Stimulated activated CD8-positive, alpha-beta memory T cell treated with anti-CD3 and anti-CD28 coated beads, Interleukin-7, amount 100 ng/mL, for 1 hour (primary cell): ENCODE results near the gene RXFP3.
"Not testable (repeated sequence)": the region's sequence is repeated elsewhere in the genome, so short reads cannot be mapped to it uniquely, and the experiment has no call there.

Experiments used
- DNase-seq, 2 donors: peaks; one replicate each; pipeline ENCODE4 v3.0.0-alpha.2; 2020; ENCODE audit warnings: low read depth in 2 of 2

Gene RXFP3

GRCh38 chr5:33936004-33936380 is 194 bp upstream of the RXFP3 start:
- no peak for DNase-seq

DNA sequence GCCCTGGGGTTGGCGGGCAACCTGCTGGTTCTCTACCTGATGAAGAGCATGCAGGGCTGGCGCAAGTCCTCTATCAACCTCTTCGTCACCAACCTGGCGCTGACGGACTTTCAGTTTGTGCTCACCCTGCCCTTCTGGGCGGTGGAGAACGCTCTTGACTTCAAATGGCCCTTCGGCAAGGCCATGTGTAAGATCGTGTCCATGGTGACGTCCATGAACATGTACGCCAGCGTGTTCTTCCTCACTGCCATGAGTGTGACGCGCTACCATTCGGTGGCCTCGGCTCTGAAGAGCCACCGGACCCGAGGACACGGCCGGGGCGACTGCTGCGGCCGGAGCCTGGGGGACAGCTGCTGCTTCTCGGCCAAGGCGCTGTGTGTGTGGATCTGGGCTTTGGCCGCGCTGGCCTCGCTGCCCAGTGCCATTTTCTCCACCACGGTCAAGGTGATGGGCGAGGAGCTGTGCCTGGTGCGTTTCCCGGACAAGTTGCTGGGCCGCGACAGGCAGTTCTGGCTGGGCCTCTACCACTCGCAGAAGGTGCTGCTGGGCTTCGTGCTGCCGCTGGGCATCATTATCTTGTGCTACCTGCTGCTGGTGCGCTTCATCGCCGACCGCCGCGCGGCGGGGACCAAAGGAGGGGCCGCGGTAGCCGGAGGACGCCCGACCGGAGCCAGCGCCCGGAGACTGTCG is 976 bp downstream of the RXFP3 start:
- no peak for DNase-seq

DNA sequence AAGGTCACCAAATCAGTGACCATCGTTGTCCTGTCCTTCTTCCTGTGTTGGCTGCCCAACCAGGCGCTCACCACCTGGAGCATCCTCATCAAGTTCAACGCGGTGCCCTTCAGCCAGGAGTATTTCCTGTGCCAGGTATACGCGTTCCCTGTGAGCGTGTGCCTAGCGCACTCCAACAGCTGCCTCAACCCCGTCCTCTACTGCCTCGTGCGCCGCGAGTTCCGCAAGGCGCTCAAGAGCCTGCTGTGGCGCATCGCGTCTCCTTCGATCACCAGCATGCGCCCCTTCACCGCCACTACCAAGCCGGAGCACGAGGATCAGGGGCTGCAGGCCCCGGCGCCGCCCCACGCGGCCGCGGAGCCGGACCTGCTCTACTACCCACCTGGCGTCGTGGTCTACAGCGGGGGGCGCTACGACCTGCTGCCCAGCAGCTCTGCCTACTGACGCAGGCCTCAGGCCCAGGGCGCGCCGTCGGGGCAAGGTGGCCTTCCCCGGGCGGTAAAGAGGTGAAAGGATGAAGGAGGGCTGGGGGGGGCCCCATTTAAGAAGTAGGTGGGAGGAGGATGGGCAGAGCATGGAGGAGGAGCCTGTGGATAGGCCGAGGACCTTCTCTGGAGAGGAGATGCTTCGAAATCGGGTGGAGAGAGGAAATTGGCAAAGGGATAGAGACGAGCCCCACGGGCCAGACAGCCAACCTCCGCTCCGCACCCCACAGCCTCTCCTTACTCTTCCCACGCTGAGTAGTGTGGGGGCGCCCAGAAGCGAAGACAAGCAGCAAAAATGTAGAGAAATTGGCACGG is 1.7 kb downstream of the RXFP3 start:
- no peak for DNase-seq

DNA sequence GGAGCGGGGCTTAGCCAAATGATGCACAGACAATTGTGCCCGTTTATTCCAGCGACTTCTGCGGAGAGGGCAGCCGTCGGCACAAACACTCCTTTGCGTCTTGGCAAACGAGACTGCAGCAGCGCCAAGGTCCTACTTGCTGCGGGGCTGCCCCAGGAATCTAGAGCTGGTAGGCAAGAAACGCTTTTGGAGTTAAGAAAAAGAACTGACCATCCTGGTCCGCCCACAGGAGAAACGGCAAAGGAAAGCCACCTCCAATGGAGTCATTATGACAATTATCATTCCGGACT is 2.3 kb downstream of the RXFP3 start:
- DNase-seq = no peak

GRCh38 chr5:33938881-33939280 is 2.7 kb downstream of the RXFP3 start:
- DNase-seq = no peak

DNA sequence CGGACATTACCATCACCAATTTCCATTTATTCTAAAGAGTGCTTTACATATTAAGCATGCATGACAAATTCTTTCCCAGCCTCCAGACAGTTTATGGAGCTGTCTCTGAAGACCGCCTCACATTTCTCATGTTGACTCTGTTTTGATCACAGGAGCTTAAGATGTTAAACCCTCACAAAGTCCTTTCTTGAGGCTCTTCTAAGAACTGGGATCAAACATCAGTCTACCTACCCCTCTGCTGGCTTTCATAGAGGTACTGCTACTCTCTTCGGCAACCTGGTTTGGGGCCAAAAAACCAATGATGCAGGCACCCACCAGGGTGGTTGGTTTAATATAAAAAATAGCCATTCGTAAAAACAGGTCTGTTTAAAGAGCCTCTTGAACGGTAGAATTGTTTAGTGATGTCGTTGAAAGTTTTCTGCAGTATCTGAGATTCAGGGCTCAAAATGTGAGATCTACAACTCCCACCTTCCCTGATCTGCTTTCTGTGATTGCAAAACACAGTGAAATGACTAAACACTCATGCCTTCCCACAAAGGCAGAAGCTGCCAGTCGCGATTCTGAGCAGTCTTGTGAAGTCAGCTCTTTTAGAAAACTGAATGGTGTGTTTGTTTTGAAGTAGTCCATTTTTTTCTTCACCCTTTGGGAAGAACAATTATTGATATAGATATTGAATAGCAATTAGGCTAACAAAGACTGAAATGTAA is 3.5 kb downstream of the RXFP3 start:
- no peak for DNase-seq

DNA sequence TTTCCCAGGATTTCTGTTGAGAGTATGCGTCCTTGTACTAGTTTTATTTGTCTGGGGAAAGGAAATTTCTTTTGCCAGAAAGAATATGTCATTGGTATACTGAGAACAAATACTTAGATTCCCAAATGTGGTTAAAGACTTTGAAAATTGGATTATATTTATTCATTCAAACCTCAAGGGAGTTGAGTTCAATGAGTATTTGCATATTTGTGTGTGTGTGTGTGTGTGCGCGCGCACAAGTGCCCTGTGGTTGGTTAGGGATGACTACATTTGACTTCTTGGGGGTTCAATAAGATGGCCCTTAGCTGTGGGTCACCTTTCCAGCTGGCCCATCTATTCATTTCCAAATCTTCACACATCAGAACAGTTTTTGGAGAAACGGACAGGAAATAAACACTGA is 4.9 kb downstream of the RXFP3 start:
- no peak for DNase-seq

- no peak for DNase-seq
These were observed 8.5 kb downstream of the RXFP3 start for GRCh38 chr5:33944543-33945132.

DNA sequence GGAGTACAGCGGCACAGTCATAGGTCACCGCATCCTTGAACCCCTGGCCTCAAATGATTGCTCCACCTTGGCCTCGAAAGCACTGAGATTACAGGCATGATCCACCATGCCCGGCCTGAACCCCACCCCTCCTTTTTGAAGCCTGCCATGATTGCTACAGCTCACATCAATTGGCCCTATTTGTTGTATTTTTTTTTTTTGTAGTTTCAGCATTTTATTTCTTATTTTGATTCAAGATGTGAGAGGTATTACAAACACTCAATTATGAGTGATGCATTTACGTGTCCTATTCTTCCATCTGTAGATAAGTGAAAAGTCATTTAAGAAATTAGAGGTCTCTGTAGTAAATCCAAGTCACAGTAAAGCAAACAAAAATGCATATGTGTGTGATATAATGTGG is 16.0 kb downstream of the RXFP3 start:
- not testable (repeated sequence) for DNase-seq

DNA sequence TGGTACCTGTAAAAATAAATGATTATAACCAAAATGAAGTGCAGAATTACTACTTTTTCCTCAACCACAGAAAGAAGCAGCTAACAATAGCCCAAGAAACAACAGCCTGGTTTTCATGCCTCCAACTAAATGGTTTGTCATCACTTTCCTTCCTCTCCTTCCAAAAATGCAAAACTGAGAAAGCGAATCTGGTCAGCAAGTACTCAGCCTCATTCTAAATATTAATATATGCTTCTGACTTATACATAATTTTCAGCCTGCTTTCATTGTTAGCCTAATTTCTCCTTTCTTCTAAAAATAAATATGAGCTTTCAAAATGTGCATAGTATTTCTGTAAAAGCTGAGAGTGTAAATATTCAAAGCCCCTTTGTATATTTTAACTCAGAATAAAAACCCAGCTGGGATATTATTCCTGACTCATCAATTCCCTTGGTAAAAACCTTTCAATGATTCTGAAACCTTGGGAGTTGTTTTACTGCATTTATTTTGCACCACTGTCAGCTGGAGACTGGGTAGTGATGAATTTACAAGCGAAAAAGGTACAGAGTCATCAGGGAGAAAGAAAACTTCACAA is 21.5 kb downstream of the RXFP3 start:
- DNase-seq = no peak

DNA sequence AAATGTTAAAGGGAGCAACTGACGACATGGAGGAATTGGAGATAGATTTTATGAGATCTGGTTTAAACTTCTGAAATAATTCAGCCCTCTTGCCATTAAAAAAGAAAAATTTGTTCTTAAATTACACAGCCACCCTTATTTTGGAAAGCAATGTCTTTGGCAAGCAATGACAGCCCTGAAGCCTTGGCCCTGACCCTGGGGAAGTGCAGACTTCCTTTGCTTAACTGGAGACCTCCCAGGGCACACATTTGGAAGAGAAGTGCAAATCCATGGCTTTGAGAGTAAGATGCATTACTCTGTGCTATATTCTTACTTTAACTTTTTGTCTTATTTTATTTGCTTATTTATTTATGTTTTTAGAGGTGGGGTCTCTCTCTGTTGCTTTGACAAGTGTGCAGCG is 22.0 kb downstream of the RXFP3 start:
- no peak for DNase-seq

DNA sequence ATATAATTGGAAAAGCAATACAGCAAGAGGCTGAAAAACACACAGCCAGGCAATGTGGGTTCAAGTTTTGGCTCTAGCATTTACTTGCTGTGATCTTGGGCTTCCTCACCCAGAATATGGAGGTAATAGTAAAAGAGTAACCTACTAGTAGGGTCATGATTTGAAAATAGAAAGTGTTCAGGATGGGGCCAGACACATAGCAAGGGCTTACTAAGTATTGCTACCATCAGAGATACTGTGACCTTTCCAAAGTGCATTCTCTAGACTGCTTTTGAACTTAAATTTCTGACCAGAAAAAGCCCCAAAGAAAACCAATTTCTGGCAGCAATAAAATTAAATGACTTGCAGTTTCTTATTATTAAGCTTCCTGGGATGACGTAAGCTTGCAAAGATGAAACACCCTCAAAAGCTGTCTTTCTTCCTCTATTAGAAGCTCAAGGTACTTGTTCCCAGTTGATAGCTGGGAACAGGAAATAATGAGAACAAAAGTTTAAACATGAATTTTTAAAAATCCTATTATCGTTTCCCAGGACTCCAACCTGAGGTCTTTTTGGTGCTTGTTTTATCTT is 28.0 kb downstream of the RXFP3 start:
- DNase-seq = no peak

- DNase-seq = no peak
These were observed 30.6 kb downstream of the RXFP3 start for GRCh38 chr5:33966805-33967204.

DNA sequence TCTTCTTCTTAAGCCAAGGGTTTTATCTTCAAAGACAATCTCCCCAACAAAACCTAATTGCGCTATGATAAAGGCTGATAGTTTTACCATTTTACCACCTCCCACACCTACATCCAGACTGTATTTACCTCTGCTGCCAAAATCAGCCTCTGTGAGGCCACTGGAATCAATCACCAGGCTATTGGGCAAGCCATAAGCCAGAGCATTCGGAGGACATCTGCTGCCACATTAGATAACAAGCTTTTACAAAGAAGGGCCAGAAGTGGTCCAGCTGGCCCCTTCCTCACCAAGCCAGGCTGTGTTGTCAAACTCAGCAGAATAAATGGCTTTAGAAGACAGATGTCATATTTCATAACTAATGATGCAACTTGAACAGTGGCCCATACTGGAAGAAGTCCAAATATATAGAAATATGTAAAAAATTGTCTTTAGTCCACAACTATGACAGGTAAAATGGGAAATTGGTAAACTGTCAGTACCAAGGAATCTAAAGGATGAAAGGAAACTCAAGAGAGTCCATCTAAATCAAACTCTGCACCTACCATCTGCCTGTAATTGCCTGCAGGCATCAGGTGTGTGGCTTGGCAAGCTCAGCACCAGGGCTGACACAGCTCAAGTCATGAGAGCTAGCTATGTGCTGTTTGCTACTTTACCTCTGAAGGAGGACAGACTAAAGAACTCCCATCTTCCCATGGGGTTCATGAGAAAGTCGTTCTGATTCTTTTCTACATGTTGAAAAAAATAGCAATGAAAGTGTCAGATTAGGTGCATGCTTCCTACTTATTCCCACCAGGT is 32.2 kb downstream of the RXFP3 start:
- no peak for DNase-seq

- DNase-seq = no peak
These were observed 33.6 kb downstream of the RXFP3 start for GRCh38 chr5:33969572-33970452.

DNA sequence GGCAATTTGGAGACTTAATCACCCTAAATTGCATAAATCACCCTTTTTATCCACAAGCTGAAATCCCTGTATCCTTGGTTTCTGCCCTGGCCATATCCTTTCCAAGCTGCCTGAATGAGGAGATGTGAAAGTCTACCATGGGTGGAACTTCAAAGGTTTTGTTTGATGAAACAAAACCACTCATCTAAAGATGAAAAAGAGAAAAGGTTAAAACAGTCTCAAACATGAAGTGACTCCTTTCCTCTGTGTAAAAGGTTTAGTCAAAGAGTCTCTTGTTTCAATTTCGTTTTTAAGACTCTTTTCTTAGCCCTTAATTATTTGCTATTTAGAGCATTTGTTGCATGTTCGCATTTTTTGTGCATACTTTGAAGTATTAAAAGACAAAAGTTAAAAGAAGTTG is 37.1 kb downstream of the RXFP3 start:
- DNase-seq = no peak

GRCh38 chr5:33975852-33976251 is 39.7 kb downstream of the RXFP3 start:
- DNase-seq = no peak

DNA sequence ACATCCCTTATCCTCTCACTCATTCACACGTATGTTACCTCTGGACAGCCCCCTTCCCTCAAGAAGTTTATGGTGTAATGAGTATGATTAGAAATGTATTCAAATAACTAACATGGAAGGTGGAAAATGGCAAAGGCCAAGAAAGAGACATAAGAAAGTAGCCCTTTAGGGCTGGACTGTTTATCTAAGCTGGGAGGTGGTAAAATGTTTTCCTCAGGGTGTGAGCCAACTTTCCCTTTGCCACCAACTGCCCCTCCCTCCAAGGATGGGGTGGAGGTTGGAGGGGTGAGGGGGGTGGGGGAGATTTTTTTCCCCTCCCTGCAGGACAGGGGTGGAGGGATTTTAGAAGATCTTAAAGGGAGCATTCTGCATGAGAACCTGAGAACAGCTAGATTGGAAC is 40.1 kb downstream of the RXFP3 start:
- DNase-seq = no peak

DNA sequence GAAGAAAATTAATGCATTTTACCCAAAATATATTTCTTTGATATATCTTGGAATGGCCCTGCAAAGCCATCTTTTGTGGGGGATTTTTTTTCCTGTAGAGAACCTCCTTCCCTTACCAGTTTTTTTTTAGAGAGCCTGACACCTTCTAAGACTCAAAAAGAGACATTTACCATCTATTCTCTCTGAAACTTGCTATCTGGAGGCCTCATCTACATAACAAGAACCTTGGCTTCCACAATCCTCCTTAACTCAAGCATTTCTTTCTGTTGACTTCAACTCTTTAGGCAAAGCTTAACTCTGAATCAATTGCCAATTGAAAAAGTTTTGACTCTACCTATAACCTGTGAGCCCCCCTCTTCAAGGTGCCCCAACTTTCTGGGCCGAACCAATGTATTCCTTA is 42.1 kb downstream of the RXFP3 start:
- DNase-seq = no peak

DNA sequence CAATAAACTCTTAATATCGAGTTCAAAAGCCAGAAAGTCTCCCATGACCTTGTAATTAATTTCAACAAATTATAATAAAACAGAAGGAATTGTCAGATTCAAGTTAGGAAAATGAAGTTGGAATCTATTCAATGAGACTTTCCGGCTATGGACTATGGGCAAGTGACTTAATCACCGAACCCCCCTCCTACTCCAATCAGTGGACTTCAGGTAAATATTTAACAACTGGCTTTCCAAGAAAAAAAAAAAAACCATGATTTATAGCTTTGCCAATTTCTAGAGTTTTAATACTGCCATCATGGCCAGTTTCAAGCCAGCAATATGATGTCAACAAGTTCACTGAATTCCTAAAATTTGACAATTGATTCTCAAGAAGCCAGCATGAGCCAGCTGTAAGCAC is 43.8 kb downstream of the RXFP3 start:
- DNase-seq = no peak
